ENCODE measurements around the gene MYO15B.

The MYO15B gene

GRCh38 chr17:75624021-75624420 lies 36.4 kb downstream of the MYO15B start:
- no peak overlapping the region for H3K4me3 ChIP-seq (ENCODE audit: low read depth, low read length)
- TF ChIP-seq CTCF (IDR thresholded peaks at IDR 0.05; ENCODE audit: insufficient read depth, low read depth, low read length, missing control alignments), result no peak

GRCh38 chr17:75624714-75625345 lies 37.2 kb downstream of the MYO15B start:
- no peak for DNase-seq (ENCODE audit: low read depth)
- TF ChIP-seq CTCF (IDR thresholded peaks at IDR 0.05; ENCODE audit: insufficient read depth, low read depth, low read length, missing control alignments), result no peak
- H3K4me3 ChIP-seq (ENCODE audit: low read depth, low read length), result no peak overlapping the region

More at GRCh38 chr17:75624021-75624420, 36.4 kb downstream of the MYO15B start:
- DNase-seq (ENCODE audit: low read depth), result no peak

- H3K4me3 ChIP-seq (ENCODE audit: low read depth, low read length), result no peak overlapping the region
- peak; percentile 30 for DNase-seq (ENCODE audit: low read depth)
- TF ChIP-seq CTCF (IDR thresholded peaks at IDR 0.05; ENCODE audit: insufficient read depth, low read depth, low read length, missing control alignments), result peak; percentile 70
These were observed 38.4 kb downstream of the MYO15B start for GRCh38 chr17:75625813-75626486.

- TF ChIP-seq CTCF (IDR thresholded peaks at IDR 0.05; ENCODE audit: insufficient read depth, low read depth, low read length, missing control alignments), result no peak
- no peak for DNase-seq (ENCODE audit: low read depth)
- H3K4me3 ChIP-seq (ENCODE audit: low read depth, low read length), result no peak overlapping the region
These were observed 39.0 kb downstream of the MYO15B start for GRCh38 chr17:75626496-75627038.

- no peak for TF ChIP-seq CTCF (IDR thresholded peaks at IDR 0.05; ENCODE audit: insufficient read depth, low read depth, low read length, missing control alignments)
- no peak overlapping the region for H3K4me3 ChIP-seq (ENCODE audit: low read depth, low read length)
- DNase-seq (ENCODE audit: low read depth), result no peak
These were observed 39.5 kb downstream of the MYO15B start for GRCh38 chr17:75627094-75627493.

- H3K4me3 ChIP-seq (ENCODE audit: low read depth, low read length), result no peak overlapping the region
- DNase-seq (ENCODE audit: low read depth), result no peak
- no peak for TF ChIP-seq CTCF (IDR thresholded peaks at IDR 0.05; ENCODE audit: insufficient read depth, low read depth, low read length, missing control alignments)
These were observed 40.8 kb downstream of the MYO15B start for GRCh38 chr17:75628425-75628824.
